ENCODE results near the gene SMIM29. TPM values are rescaled to one million over a fixed set of nuclear protein-coding genes. Genes with fewer than 3 reads are reported as not detected.

Gene SMIM29
- total and polyA plus RNA-seq, 2 experiments from 2014 or later: 5.0 to 15.9 TPM

DNA sequence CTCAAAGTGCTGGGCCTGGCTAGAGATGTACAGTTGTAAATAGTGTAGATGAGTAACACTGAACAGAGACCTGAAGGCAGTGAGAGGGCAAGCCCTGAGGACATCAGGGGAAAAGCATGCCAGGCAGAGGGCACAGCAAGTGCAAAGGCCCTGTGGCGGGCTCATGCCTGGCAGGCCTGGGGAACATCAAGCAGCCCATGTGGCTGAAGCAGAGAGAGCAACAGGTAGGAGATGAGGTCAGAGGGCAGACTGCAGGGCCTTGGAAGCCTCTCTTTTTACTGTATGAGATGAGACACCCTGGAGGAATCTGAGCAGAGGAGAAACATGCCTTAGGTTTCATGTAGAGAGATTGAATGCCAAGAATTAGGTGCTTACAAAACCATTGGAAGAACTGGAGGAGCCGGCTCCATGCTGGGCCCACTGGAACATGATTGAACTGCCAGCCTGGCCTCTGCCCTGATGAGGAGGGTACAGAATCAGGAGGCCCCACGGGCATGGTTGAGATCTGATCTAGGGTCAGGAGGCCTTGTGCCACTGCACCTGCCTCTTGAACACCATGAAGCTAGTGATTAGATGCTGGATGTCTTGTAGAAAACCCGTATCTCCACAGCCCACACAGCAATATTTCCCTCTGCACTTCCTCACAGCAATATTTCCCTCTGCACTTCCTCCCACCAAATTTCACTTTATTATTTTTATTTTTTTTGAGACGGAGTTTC, 18.0 kb downstream of the SMIM29 start:
- Mint-ChIP-seq H3K9me3 (no peaks in the 10 kb centered on the region; the same call in 1 of the 3 replicates), H3K27ac (no peak overlapping the region), H3K4me3 (no peak overlapping the region), H3K4me1 (peaks cover 46% of the 10 kb centered on the region), H3K27me3 (ENCODE audit: insufficient read depth, low read depth, poor library complexity) (peaks cover 25% of the 10 kb centered on the region), H3K36me3 (ENCODE audit: low read depth) (no peaks in the 10 kb centered on the region; the same call in 2 of the 3 replicates)
- Histone ChIP-seq H2AFZ (no peak overlapping the region), H3K27ac (ENCODE audit: low read depth) (no peak overlapping the region), H3K4me2 (no peak overlapping the region), H3K4me3 (no peak overlapping the region), H3K36me3 (ENCODE audit: insufficient read depth) (no peaks in the 10 kb centered on the region), H3K9me2 (ENCODE audit: insufficient read depth) (no peaks in the 10 kb centered on the region), H3K79me2 (replicated peaks; ENCODE audit: insufficient read depth) (no peaks in the 10 kb centered on the region), H3F3A (replicated peaks; ENCODE audit: low read depth) (peaks cover 33% of the 10 kb centered on the region), H3K27me3 (ENCODE audit: insufficient read depth) (no peaks in the 10 kb centered on the region), H4K20me1 (replicated peaks; ENCODE audit: insufficient read depth) (no peaks in the 10 kb centered on the region), H3K4me1 (ENCODE audit: insufficient read depth) (peaks cover 46% of the 10 kb centered on the region)
- TF ChIP-seq, protein P1, sequence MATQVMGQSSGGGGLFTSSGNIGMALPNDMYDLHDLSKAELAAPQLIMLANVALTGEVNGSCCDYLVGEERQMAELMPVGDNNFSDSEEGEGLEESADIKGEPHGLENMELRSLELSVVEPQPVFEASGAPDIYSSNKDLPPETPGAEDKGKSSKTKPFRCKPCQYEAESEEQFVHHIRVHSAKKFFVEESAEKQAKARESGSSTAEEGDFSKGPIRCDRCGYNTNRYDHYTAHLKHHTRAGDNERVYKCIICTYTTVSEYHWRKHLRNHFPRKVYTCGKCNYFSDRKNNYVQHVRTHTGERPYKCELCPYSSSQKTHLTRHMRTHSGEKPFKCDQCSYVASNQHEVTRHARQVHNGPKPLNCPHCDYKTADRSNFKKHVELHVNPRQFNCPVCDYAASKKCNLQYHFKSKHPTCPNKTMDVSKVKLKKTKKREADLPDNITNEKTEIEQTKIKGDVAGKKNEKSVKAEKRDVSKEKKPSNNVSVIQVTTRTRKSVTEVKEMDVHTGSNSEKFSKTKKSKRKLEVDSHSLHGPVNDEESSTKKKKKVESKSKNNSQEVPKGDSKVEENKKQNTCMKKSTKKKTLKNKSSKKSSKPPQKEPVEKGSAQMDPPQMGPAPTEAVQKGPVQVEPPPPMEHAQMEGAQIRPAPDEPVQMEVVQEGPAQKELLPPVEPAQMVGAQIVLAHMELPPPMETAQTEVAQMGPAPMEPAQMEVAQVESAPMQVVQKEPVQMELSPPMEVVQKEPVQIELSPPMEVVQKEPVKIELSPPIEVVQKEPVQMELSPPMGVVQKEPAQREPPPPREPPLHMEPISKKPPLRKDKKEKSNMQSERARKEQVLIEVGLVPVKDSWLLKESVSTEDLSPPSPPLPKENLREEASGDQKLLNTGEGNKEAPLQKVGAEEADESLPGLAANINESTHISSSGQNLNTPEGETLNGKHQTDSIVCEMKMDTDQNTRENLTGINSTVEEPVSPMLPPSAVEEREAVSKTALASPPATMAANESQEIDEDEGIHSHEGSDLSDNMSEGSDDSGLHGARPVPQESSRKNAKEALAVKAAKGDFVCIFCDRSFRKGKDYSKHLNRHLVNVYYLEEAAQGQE (IDR thresholded peaks at IDR 0.05; ENCODE audit: unreplicated experiment): no peak
- TF ChIP-seq POLR2AphosphoS5 (IDR thresholded peaks at IDR 0.05; ENCODE audit: low read depth) (no peak), ETS1 (IDR thresholded peaks at IDR 0.05) (no peak), ZNF331 (CRISPR knock-in tag; IDR thresholded peaks at IDR 0.05; ENCODE audit: low read depth) (no peak), EZH2 (IDR thresholded peaks at IDR 0.05; ENCODE audit: low read depth, unreplicated experiment) (no peak), STAT1 (IDR thresholded peaks at IDR 0.05; ENCODE audit: unreplicated experiment) (no peak), ZNF114 (CRISPR knock-in tag; IDR thresholded peaks at IDR 0.05) (no peak)
- DNase-seq (ENCODE audit: low spot score) (no peak), ATAC-seq (no peak)

DNA sequence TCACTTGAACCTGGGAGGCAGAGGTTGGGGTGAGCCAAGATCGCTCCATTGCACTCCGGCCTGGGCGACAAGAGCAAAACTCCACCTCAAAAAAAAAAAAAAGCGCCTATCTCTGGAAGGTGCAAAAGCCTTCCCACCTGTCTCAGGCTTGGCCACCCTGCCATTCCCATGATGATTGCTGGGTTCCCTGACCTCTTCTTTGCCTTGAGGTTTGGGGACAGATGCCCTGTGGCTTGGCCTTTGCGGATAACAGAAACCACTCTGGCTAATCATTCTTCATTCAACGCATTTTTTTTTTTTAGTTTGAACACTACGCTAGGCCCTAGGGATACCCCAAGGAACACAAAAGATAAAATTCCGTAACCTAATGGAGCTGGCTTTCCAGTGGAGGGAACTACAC, 18.9 kb downstream of the SMIM29 start:
- DNase-seq (ENCODE audit: low spot score) (no peak), ATAC-seq (no peak)
- Histone ChIP-seq H3F3A (replicated peaks; ENCODE audit: low read depth) (peaks cover 35% of the 10 kb centered on the region), H3K4me1 (ENCODE audit: insufficient read depth) (peaks cover 53% of the 10 kb centered on the region), H4K20me1 (replicated peaks; ENCODE audit: insufficient read depth) (no peaks in the 10 kb centered on the region), H3K27me3 (ENCODE audit: insufficient read depth) (no peaks in the 10 kb centered on the region), H3K79me2 (replicated peaks; ENCODE audit: insufficient read depth) (no peaks in the 10 kb centered on the region), H3K4me3 (no peak overlapping the region), H3K9me2 (ENCODE audit: insufficient read depth) (no peaks in the 10 kb centered on the region), H3K27ac (ENCODE audit: low read depth) (no peak overlapping the region), H3K36me3 (ENCODE audit: insufficient read depth) (no peaks in the 10 kb centered on the region), H2AFZ (no peak overlapping the region), H3K4me2 (no peak overlapping the region)
- no peak for TF ChIP-seq NANOG (IDR thresholded peaks at IDR 0.05; ENCODE audit: borderline replicate concordance)
- no peak for TF ChIP-seq CTCF (conservative IDR thresholded peaks at IDR 0.05; ENCODE audit: low read depth in 2 of 2)
- no peak for TF ChIP-seq EZH2phosphoT487 (IDR thresholded peaks at IDR 0.05; ENCODE audit: unreplicated experiment)
- no peak for TF ChIP-seq POLR2AphosphoS5 (IDR thresholded peaks at IDR 0.05; ENCODE audit: low read depth)
- peaks cover 52% of the 10 kb centered on the region for H3K4me1 Mint-ChIP-seq
- no peak overlapping the region; the same call in 2 of the 3 replicates for H3K4me3 Mint-ChIP-seq
- no peak overlapping the region for H3K27ac Mint-ChIP-seq
- H3K27me3 Mint-ChIP-seq (ENCODE audit: insufficient read depth, low read depth, poor library complexity): peaks cover 29% of the 10 kb centered on the region
- no peaks in the 10 kb centered on the region; the same call in 2 of the 3 replicates for H3K36me3 Mint-ChIP-seq (ENCODE audit: low read depth)
- no peaks in the 10 kb centered on the region; the same call in 1 of the 3 replicates for H3K9me3 Mint-ChIP-seq

Measured in GM23338 (cell line).